ENCODE measurements around the gene KLHL3. TPM values are rescaled to one million over a fixed set of nuclear protein-coding genes. Genes with fewer than 3 reads are reported as not detected.

KLHL3 gene
- total RNA-seq, 2 donors from 2014 or later, result 24.6 to 38.2 TPM

DNA sequence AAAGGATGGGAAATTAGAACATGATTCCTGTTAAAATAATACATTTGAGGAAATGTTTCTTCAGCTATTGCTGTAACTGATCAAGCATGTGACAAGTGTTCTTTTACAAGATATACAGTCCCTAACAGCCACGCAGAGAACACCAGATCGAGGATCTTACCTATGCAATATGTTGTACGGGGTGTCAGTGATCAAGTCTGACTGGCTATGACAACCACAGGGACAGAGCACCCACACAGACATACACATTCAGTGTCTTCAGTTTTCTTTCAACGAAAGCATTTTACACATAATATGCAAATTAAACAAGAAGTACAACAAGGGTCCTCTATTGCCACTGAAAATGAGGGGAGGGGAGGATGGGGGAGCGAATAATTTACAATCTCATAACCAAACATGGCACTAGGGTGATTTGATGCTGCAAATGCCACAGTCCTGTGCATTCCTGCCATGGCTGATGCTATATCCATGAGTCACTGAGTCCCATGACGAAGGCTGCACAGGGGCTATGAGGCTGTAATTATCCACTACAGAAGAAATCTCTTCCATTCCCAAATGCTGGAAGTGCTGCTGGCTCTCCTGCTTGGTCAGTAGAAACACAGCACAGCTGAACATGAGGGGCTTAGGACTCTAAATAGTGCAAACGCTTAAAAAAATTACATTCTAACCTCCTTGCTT, 118.2 kb downstream of the KLHL3 start:
- no peaks in the 10 kb centered on the region for H3K9me3 ChIP-seq
- peak overlapping the region in 1 of 2 donors; percentile 50 for H3K27ac ChIP-seq
- TF ChIP-seq, protein P1, sequence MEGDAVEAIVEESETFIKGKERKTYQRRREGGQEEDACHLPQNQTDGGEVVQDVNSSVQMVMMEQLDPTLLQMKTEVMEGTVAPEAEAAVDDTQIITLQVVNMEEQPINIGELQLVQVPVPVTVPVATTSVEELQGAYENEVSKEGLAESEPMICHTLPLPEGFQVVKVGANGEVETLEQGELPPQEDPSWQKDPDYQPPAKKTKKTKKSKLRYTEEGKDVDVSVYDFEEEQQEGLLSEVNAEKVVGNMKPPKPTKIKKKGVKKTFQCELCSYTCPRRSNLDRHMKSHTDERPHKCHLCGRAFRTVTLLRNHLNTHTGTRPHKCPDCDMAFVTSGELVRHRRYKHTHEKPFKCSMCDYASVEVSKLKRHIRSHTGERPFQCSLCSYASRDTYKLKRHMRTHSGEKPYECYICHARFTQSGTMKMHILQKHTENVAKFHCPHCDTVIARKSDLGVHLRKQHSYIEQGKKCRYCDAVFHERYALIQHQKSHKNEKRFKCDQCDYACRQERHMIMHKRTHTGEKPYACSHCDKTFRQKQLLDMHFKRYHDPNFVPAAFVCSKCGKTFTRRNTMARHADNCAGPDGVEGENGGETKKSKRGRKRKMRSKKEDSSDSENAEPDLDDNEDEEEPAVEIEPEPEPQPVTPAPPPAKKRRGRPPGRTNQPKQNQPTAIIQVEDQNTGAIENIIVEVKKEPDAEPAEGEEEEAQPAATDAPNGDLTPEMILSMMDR (IDR thresholded peaks at IDR 0.05), result no peak
- peak; percentile 38 for DNase-seq (ENCODE audit: low spot score)
- H3K4me3 ChIP-seq, result no peak overlapping the region
- no peaks in the 10 kb centered on the region for H3K27me3 ChIP-seq
- peaks cover 0 to 32% of the 10 kb centered on the region in 2 donors for H3K4me1 ChIP-seq
- no peaks in the 10 kb centered on the region for H3K36me3 ChIP-seq

DNA sequence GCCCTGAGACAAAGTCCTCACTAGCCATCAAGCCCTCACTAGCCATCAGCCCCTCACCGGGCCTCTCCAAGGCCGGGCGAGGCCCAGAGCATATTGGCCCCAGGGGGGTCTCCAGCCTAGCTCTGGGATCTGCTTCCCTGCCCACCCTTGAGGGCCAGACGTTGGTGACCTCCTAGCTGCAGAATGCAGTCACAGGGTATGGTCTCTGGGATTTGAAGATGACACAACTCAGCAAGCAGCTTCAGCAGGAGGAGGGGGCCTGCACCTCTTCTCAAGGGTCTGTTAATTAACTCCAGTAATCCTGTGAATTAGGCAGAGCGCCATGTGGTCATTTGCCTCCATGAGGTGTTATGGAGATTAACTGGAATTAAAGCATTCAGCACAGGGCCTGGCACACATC, 119.8 kb downstream of the KLHL3 start:
- Histone ChIP-seq H3K27me3 (no peaks in the 10 kb centered on the region), H3K27ac (peak overlapping the region in 1 of 2 donors; percentile 50), H3K36me3 (no peaks in the 10 kb centered on the region), H3K4me3 (no peak overlapping the region), H3K9me3 (no peaks in the 10 kb centered on the region), H3K4me1 (peaks cover 0 to 17% of the 10 kb centered on the region in 2 donors)
- peak; percentile 49 for DNase-seq (ENCODE audit: low spot score)
- TF ChIP-seq, protein P1 (IDR thresholded peaks at IDR 0.05), result no peak

DNA sequence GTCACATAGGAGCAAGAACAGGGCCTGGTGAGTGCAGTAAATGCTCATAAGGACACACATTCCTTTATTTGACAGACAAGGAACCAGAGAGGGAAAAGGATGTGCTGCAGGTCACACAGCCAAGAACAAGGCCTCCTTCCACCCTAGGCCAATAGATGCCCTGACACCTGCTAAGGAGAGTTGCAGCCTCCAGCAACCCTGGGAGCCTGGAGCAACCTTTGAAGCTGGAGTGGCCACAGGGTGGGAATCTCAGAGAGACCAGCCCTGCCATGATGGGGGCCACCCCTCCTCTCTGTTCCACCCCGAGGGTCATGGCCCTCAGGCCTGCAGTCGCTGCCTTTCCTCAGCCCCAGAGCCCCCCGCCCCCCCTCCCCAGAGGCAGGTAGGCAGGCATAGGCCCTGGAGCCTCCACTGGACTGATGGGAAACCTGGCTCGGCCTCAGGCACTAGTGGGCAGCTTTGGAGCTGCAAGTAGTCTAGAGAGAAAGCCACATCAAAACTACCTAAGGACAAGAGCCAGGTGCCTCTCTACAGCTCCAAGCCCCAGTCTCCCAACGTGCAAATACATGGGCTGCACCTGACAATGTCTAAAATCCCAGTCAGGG, 120.6 kb downstream of the KLHL3 start:
- Histone ChIP-seq H3K27ac (no peak overlapping the region), H3K9me3 (no peaks in the 10 kb centered on the region), H3K27me3 (no peaks in the 10 kb centered on the region), H3K36me3 (no peaks in the 10 kb centered on the region), H3K4me1 (peaks cover 0 to 11% of the 10 kb centered on the region in 2 donors), H3K4me3 (no peak overlapping the region)
- TF ChIP-seq, protein P1 (IDR thresholded peaks at IDR 0.05), result no peak
- peak; percentile 47 for DNase-seq (ENCODE audit: low spot score)

DNA sequence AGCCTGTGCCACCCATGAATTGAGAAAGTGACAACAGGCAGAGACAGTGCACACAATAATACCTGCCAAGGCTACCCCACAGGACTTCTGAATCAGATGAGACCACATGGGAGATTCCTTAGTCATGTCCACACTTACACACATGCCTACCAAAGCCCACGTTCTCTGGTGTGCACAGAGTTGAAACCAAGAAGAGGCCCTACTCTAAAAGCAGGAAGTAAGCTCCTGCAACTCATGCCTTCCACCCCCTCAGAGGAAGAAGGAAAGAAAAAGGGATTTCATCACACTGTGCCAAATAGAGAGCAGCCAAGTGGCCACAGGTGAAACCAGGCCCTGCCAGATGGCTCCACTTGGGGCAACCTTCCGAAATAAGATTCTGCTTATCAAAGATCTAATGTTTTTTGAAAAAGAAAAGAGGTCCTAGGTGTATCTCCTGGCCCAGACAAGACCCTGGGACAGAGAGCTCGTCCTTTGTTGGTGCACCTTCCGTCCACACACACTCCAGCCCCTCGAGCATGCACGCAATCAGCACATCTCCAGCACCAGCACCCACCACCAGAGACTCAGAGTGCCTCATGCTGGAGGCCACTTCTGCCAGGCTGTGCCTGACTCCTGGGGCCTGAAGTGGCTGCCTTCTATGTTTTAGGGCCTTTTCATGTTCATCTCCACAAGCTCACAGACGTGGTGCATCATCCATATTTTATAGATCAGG, 122.2 kb downstream of the KLHL3 start:
- Histone ChIP-seq H3K27ac (no peak overlapping the region), H3K9me3 (no peaks in the 10 kb centered on the region), H3K4me3 (no peak overlapping the region), H3K27me3 (no peaks in the 10 kb centered on the region), H3K4me1 (no peaks in the 10 kb centered on the region), H3K36me3 (no peaks in the 10 kb centered on the region)
- TF ChIP-seq, protein P1 (IDR thresholded peaks at IDR 0.05), result no peak
- no peak for DNase-seq (ENCODE audit: low spot score)

DNA sequence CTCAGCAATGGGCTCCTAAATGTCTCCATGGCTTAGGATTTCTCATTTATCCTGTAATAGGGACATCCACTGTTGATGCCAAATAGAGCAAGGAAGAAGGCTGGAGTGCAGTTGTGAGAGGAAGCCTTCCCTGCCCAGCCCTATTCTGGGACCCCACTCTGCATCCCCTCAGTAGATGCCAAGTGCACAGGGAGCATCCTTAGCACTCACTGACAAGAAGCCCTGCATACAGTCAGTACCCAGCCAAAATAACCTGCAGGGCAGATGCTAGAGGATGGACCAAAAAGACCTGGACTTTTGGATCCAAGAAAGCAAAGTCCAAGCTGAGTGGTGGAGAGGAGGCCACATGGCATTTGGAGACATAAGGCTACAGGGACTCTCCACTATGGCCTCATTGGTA, 123.3 kb downstream of the KLHL3 start:
- Histone ChIP-seq H3K36me3 (no peaks in the 10 kb centered on the region), H3K4me3 (no peak overlapping the region), H3K27me3 (no peaks in the 10 kb centered on the region), H3K27ac (no peak overlapping the region), H3K4me1 (no peaks in the 10 kb centered on the region), H3K9me3 (no peaks in the 10 kb centered on the region)
- TF ChIP-seq, protein P1 (IDR thresholded peaks at IDR 0.05), result no peak
- no peak for DNase-seq (ENCODE audit: low spot score)
